Lower lobe of right lung (tissue), 2 donors: ENCODE data around the gene PTPRF. TPM values are rescaled to one million over a fixed set of nuclear protein-coding genes. Genes with fewer than 3 reads are reported as not detected.

Source experiments
- ATAC-seq, 2 donors: fragments of 200-7000 bp; cut with Tn5 transposase; one replicate each; pipeline ENCODE4 v1.9.1; 2020 to 2022; ENCODE audit warnings: mild to moderate bottlenecking in 2 of 2, moderate library complexity in 2 of 2
- DNase-seq: peaks from one replicate; pipeline ENCODE4 v3.0.0-alpha.2; 2020
- H3K27ac ChIP-seq: fragments of 200-600 bp; one replicate; pipeline ENCODE4 v1.8.0; 2022
- H3K27me3 ChIP-seq: fragments of 200-600 bp; one replicate; pipeline ENCODE4 v1.8.0; 2022; ENCODE audit warnings: low read depth
- H3K36me3 ChIP-seq: fragments of 200-600 bp; one replicate; pipeline ENCODE4 v1.8.0; 2022; ENCODE audit warnings: mild to moderate bottlenecking
- H3K4me1 ChIP-seq: fragments of 200-600 bp; one replicate; pipeline ENCODE4 v1.8.0; 2022
- H3K4me3 ChIP-seq: fragments of 200-600 bp; one replicate; pipeline ENCODE4 v1.8.0; 2022; ENCODE audit warnings: mild to moderate bottlenecking
- H3K9me3 ChIP-seq: fragments of 200-600 bp; one replicate; pipeline ENCODE4 v1.8.0; 2022
- CTCF ChIP-seq: fragments of 200-600 bp; IDR thresholded peaks from one replicate; pipeline ENCODE4 v1.8.0; 2022; ENCODE audit warnings: antibody characterized with exemption, mild to moderate bottlenecking
- intact Hi-C: fragments of 100-400 bp; cut with DNase I; formaldehyde crosslinking; loops from one replicate; pipeline ENCODE4 v1.11.0; 2022
- total RNA-seq: library from RNA; stranded (reverse); fragmentation: NEBNext Ultra II Directional; extraction: Animal tissue kit (Norgen Biotek cat#: 25700); gene quantifications from one replicate; pipeline ENCODE4 v1.2.1, GENCODE V29; 2021
- donor health status: DM: no; HTN: yes; CAD: no; lungs with severe emphysema.

Gene PTPRF
- total RNA-seq, 1 donor from 2014 or later: 176 TPM

DNA sequence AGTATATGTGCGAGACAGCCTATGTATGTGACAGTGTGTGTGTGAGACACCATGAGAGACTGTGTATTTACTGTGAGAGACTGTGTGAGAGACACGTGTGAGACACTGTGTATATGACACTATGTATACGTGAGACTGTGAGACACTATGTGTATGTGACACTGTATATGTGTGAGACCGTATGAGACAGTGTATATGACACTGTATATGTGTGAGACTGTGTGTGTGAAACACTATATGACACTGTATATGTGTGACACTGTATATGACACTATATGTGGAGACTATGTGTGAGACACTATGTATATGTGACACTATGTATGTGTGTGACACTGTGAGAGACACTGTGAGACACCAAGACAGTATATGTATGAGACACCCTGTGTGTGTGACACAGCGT, 66.3 kb downstream of the PTPRF start:
- Histone ChIP-seq H3K27me3 (no peaks in the 10 kb centered on the region), H3K9me3 (no peaks in the 10 kb centered on the region), H3K36me3 (peaks cover 41% of the 10 kb centered on the region), H3K4me1 (no peaks in the 10 kb centered on the region), H3K27ac (no peak overlapping the region), H3K4me3 (no peak overlapping the region)
- TF ChIP-seq CTCF: no peak
- ATAC-seq (no peak), DNase-seq (no peak)
- intact Hi-C loops: no loop called here

DNA sequence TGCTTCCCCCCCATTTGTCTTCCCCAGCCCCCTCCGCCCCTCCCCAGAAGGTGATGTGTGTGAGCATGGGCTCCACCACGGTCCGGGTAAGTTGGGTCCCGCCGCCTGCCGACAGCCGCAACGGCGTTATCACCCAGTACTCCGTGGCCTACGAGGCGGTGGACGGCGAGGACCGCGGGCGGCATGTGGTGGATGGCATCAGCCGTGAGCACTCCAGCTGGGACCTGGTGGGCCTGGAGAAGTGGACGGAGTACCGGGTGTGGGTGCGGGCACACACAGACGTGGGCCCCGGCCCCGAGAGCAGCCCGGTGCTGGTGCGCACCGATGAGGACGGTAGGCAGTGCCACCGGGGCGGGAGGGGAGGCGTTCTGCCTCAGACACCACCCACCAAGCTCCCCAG, 67.0 kb downstream of the PTPRF start:
- no peak for ATAC-seq
- Histone ChIP-seq H3K4me1 (no peaks in the 10 kb centered on the region), H3K27me3 (no peaks in the 10 kb centered on the region), H3K4me3 (no peak overlapping the region), H3K36me3 (peaks cover 34% of the 10 kb centered on the region), H3K9me3 (no peaks in the 10 kb centered on the region), H3K27ac (no peak overlapping the region)
- no peak for DNase-seq
- intact Hi-C loops: no loop called here
- no peak for TF ChIP-seq CTCF

DNA sequence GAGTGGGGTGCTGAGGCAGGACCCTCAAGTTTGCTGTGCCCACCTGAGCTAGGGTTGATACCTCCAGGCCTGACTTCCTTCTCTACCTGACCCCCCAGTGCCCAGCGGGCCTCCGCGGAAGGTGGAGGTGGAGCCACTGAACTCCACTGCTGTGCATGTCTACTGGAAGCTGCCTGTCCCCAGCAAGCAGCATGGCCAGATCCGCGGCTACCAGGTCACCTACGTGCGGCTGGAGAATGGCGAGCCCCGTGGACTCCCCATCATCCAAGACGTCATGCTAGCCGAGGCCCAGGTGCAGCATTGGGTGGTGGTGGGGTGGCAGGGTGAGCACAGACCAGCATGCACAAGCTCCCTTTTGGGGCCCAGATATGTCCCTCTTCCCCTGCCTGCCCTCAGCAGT, 67.9 kb downstream of the PTPRF start:
- Histone ChIP-seq H3K9me3 (no peaks in the 10 kb centered on the region), H3K27ac (no peak overlapping the region), H3K4me1 (no peaks in the 10 kb centered on the region), H3K27me3 (no peaks in the 10 kb centered on the region), H3K36me3 (peaks cover 27% of the 10 kb centered on the region), H3K4me3 (no peak overlapping the region)
- TF ChIP-seq CTCF: no peak
- ATAC-seq (no peak), DNase-seq (no peak)
- intact Hi-C loops: no loop called here

DNA sequence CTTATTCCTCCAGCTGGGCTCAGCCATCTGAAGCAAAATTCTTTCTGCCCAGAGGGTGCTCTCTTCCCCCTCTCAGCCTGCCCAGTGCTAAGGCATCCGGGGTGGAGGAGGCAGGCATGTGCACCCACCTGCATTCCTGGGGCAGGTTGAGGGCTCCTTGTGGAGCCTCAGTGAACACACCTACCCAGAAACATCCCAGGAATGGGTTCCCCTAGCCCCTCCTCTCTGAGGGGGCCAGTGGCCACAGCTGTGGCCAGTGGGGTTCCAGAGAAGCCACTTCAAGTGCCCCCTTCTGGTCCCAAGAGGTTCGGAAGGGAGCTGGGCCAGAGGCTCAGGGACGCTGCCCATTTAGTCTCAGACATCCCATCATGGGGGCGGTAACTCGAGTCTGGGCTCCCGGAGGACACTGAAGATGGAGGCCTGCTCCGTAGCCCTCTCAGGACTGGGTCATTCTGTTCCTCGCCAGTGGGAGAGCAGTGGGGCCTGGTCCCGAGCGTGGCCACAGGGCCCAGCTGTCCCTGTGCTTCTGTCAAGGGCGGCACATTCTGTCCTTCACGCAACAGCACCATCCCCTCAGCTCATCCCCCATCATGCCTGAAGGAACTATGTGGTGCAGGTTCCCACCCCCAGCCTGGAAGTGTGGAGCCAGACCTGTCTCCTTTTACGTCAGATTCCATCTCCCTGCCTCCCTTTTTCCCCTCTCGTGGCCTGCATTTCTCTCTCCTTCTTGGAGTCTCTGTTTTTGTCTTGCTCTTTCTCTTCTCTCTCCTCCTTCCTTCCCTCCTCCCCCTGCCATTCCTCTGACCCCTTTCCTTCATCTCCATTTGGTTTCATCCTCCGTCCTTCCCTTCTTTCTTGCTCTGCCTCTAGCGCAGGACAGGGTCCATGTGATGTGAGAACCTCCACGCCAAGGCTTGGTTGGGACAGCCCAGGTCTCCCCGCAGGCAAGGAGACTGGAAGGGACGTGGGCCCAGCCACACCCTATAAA, 69.6 kb downstream of the PTPRF start:
- DNase-seq: peak; percentile 67
- intact Hi-C loops: no loop called here

DNA sequence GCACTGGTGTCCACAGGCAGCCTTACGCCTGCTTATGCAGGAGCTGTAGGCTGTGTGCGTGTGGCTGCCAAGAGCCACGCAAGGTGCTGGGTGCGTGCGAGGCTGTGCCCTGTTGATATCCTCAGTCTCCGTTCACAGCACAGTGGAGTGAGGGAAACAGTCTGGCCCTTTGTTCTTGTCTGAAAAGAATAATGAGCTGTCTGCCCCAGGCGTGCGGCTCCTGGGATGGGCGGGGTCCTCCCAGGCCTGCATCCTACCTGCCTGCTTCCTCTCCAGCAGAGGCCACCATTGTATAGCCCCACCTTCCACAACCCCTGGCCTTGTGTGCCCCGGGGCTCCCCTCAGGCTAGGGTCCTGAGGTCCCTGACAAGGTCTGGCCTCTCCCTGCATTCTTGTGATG, 72.3 kb downstream of the PTPRF start:
- no peak for TF ChIP-seq CTCF
- DNase-seq (no peak), ATAC-seq (no peak)
- H3K9me3 ChIP-seq: no peaks in the 10 kb centered on the region
- no peak overlapping the region for H3K4me3 ChIP-seq
- H3K27ac ChIP-seq: no peak overlapping the region
- intact Hi-C loops: no loop called here
- H3K4me1 ChIP-seq: no peaks in the 10 kb centered on the region
- no peaks in the 10 kb centered on the region for H3K27me3 ChIP-seq
- H3K36me3 ChIP-seq: peaks cover 54% of the 10 kb centered on the region

More for the DNA sequence above, 69.6 kb downstream of the PTPRF start:
- Histone ChIP-seq H3K27ac (no peak overlapping the region), H3K9me3 (no peaks in the 10 kb centered on the region), H3K4me3 (no peak overlapping the region), H3K27me3 (no peaks in the 10 kb centered on the region), H3K36me3 (peaks cover 32% of the 10 kb centered on the region), H3K4me1 (no peaks in the 10 kb centered on the region)
- no peak for TF ChIP-seq CTCF
- peak; percentile 78 to 86 for ATAC-seq
